Measurements from ENCODE around the gene PDE9A.

PDE9A gene

GRCh38 chr21:42629933-42630589, 23.4 kb upstream of the PDE9A start:
- no peak for DNase-seq (ENCODE audit: extremely low read depth, insufficient read length)
- H3K36me3 ChIP-seq (ENCODE audit: control insufficient read depth, insufficient read depth, low read length): no peaks in the 10 kb centered on the region
- TF ChIP-seq CTCF (IDR thresholded peaks at IDR 0.05; ENCODE audit: insufficient read depth, low read length, poor library complexity, severe bottlenecking): no peak
- H3K27me3 ChIP-seq (replicated peaks; ENCODE audit: control insufficient read depth, insufficient read depth, low read length): no peaks in the 10 kb centered on the region; the same call in none of the 2 replicates
- no peak overlapping the region for H3K4me3 ChIP-seq (replicated peaks; ENCODE audit: low read depth, low read length)

GRCh38 chr21:42630626-42631025, 22.8 kb upstream of the PDE9A start:
- no peak for TF ChIP-seq CTCF (IDR thresholded peaks at IDR 0.05; ENCODE audit: insufficient read depth, low read length, poor library complexity, severe bottlenecking)
- no peak overlapping the region for H3K4me3 ChIP-seq (replicated peaks; ENCODE audit: low read depth, low read length)
- DNase-seq (ENCODE audit: extremely low read depth, insufficient read length): no peak
- H3K36me3 ChIP-seq (ENCODE audit: control insufficient read depth, insufficient read depth, low read length): no peaks in the 10 kb centered on the region
- H3K27me3 ChIP-seq (replicated peaks; ENCODE audit: control insufficient read depth, insufficient read depth, low read length): no peaks in the 10 kb centered on the region; the same call in none of the 2 replicates

GRCh38 chr21:42631142-42631541, 22.3 kb upstream of the PDE9A start:
- Histone ChIP-seq H3K36me3 (ENCODE audit: control insufficient read depth, insufficient read depth, low read length) (no peaks in the 10 kb centered on the region), H3K27me3 (replicated peaks; ENCODE audit: control insufficient read depth, insufficient read depth, low read length) (no peaks in the 10 kb centered on the region; the same call in none of the 2 replicates), H3K4me3 (replicated peaks; ENCODE audit: low read depth, low read length) (no peak overlapping the region)
- TF ChIP-seq CTCF (IDR thresholded peaks at IDR 0.05; ENCODE audit: insufficient read depth, low read length, poor library complexity, severe bottlenecking): no peak
- no peak for DNase-seq (ENCODE audit: extremely low read depth, insufficient read length)

GRCh38 chr21:42632336-42632751, 21.1 kb upstream of the PDE9A start:
- no peaks in the 10 kb centered on the region; the same call in 1 of the 2 replicates for H3K27me3 ChIP-seq (replicated peaks; ENCODE audit: control insufficient read depth, insufficient read depth, low read length)
- no peaks in the 10 kb centered on the region for H3K36me3 ChIP-seq (ENCODE audit: control insufficient read depth, insufficient read depth, low read length)
- TF ChIP-seq CTCF (IDR thresholded peaks at IDR 0.05; ENCODE audit: insufficient read depth, low read length, poor library complexity, severe bottlenecking): no peak
- no peak overlapping the region for H3K4me3 ChIP-seq (replicated peaks; ENCODE audit: low read depth, low read length)
- no peak for DNase-seq (ENCODE audit: extremely low read depth, insufficient read length)

- Histone ChIP-seq H3K36me3 (ENCODE audit: control insufficient read depth, insufficient read depth, low read length) (no peaks in the 10 kb centered on the region), H3K4me3 (replicated peaks; ENCODE audit: low read depth, low read length) (no peak overlapping the region), H3K27me3 (replicated peaks; ENCODE audit: control insufficient read depth, insufficient read depth, low read length) (no peaks in the 10 kb centered on the region; the same call in 1 of the 2 replicates)
- no peak for DNase-seq (ENCODE audit: extremely low read depth, insufficient read length)
- TF ChIP-seq CTCF (IDR thresholded peaks at IDR 0.05; ENCODE audit: insufficient read depth, low read length, poor library complexity, severe bottlenecking): no peak
Observed at GRCh38 chr21:42632771-42633690, 20.4 kb upstream of the PDE9A start.
